ENCODE data around the gene PSMD14.
"Not testable (repeated sequence)": the region's sequence is repeated elsewhere in the genome, so short reads cannot be mapped to it uniquely, and the experiment has no call there.

PSMD14 gene

GRCh38 chr2:161308178-161308955 lies at the start of gene PSMD14:
Gene PSMD14 (plus strand): TSS chr2:161308425. CDS start chr2:161318826, 10,401 bp downstream.
- DNase-seq (ENCODE audit: low read depth in 2 of 2) = peak; percentile 88

GRCh38 chr2:161265874-161266273 lies 42.4 kb upstream of the PSMD14 start:
- no peak for DNase-seq (ENCODE audit: low read depth in 2 of 2)

- no peak for DNase-seq (ENCODE audit: low read depth in 2 of 2)
Observed at GRCh38 chr2:161269111-161269510, 39.1 kb upstream of the PSMD14 start.

GRCh38 chr2:161273038-161273760 lies 35.0 kb upstream of the PSMD14 start:
- no peak for DNase-seq (ENCODE audit: low read depth in 2 of 2)

GRCh38 chr2:161278564-161279229 lies 29.5 kb upstream of the PSMD14 start:
- DNase-seq (ENCODE audit: low read depth in 2 of 2) = not testable (repeated sequence)

GRCh38 chr2:161279230-161279815 lies 28.9 kb upstream of the PSMD14 start:
- DNase-seq (ENCODE audit: low read depth in 2 of 2) = not testable (repeated sequence)

- peak in 1 of 2 donors; percentile 15 for DNase-seq (ENCODE audit: low read depth in 2 of 2)
Observed at GRCh38 chr2:161280906-161281323, 27.3 kb upstream of the PSMD14 start.

GRCh38 chr2:161281615-161282310 lies 26.5 kb upstream of the PSMD14 start:
- DNase-seq (ENCODE audit: low read depth in 2 of 2) = not testable (repeated sequence)

GRCh38 chr2:161282311-161282644 lies 25.9 kb upstream of the PSMD14 start:
- DNase-seq (ENCODE audit: low read depth in 2 of 2) = not testable (repeated sequence)

GRCh38 chr2:161283926-161284325 lies 24.3 kb upstream of the PSMD14 start:
- no peak for DNase-seq (ENCODE audit: low read depth in 2 of 2)

GRCh38 chr2:161303535-161304050 lies 4.6 kb upstream of the PSMD14 start:
- DNase-seq (ENCODE audit: low read depth in 2 of 2) = no peak

- no peak for DNase-seq (ENCODE audit: low read depth in 2 of 2)
Observed at GRCh38 chr2:161306919-161307318, 1.3 kb upstream of the PSMD14 start.

- DNase-seq (ENCODE audit: low read depth in 2 of 2) = no peak
Observed at GRCh38 chr2:161307676-161308075, 549 bp upstream of the PSMD14 start.

- no peak for DNase-seq (ENCODE audit: low read depth in 2 of 2)
Observed at GRCh38 chr2:161312996-161313395, 4.8 kb downstream of the PSMD14 start.

- no peak for DNase-seq (ENCODE audit: low read depth in 2 of 2)
Observed at GRCh38 chr2:161315380-161315779, 7.2 kb downstream of the PSMD14 start.

- no peak for DNase-seq (ENCODE audit: low read depth in 2 of 2)
Observed at GRCh38 chr2:161316701-161317100, 8.5 kb downstream of the PSMD14 start.

GRCh38 chr2:161321944-161322648 lies 13.9 kb downstream of the PSMD14 start:
- DNase-seq (ENCODE audit: low read depth in 2 of 2) = no peak

- no peak for DNase-seq (ENCODE audit: low read depth in 2 of 2)
Observed at GRCh38 chr2:161324876-161325275, 16.7 kb downstream of the PSMD14 start.

- no peak for DNase-seq (ENCODE audit: low read depth in 2 of 2)
Observed at GRCh38 chr2:161327582-161327981, 19.4 kb downstream of the PSMD14 start.

GRCh38 chr2:161332371-161332967 lies 24.2 kb downstream of the PSMD14 start:
- no peak for DNase-seq (ENCODE audit: low read depth in 2 of 2)
